H9 (cell line): ENCODE measurements around the gene HLTF. TPM values are rescaled to one million over a fixed set of nuclear protein-coding genes. Genes with fewer than 3 reads are reported as not detected.

Experiments used
- DNase-seq: peaks from one replicate; pipeline ENCODE4 v3.0.0-alpha.2; 2017
- H2AFZ ChIP-seq: one replicate; pipeline ENCODE4 v1.6.1; 2013; ENCODE audit warnings: mild to moderate bottlenecking, low read length, control low read depth, moderate library complexity
- H2AK5ac ChIP-seq: 2 replicates; pipeline ENCODE4 v1.6.1; 2013; ENCODE audit warnings: low read length, control low read depth, mixed read lengths; ENCODE audit not compliant: insufficient read length
- H2BK120ac ChIP-seq: one replicate; pipeline ENCODE4 v1.6.1; 2013; ENCODE audit warnings: low read depth, mild to moderate bottlenecking, low read length, control low read depth, inconsistent platforms; ENCODE audit not compliant: poor library complexity, severe bottlenecking
- H2BK12ac ChIP-seq: 2 replicates; pipeline ENCODE4 v1.6.1; 2013; ENCODE audit warnings: low read length, control low read depth, mixed read lengths, low read depth; ENCODE audit not compliant: insufficient read length
- H2BK15ac ChIP-seq: 2 replicates; pipeline ENCODE4 v1.6.1; 2013; ENCODE audit warnings: low read depth, low read length, control low read depth
- H2BK20ac ChIP-seq: one replicate; pipeline ENCODE4 v1.6.1; 2013; ENCODE audit warnings: low read depth, mild to moderate bottlenecking, low read length, control low read depth, inconsistent platforms; ENCODE audit not compliant: poor library complexity, severe bottlenecking
- H2BK5ac ChIP-seq: 2 replicates; pipeline ENCODE4 v1.6.1; 2013; ENCODE audit warnings: low read length, control low read depth, mixed read lengths; ENCODE audit not compliant: insufficient read length
- H3K14ac ChIP-seq: 2 replicates; pipeline ENCODE4 v1.6.1; 2013; ENCODE audit warnings: low read length, control low read depth; ENCODE audit not compliant: insufficient read depth
- H3K18ac ChIP-seq: 2 replicates; pipeline ENCODE4 v1.6.1; 2013; ENCODE audit warnings: low read depth, mild to moderate bottlenecking, mixed read lengths, low read length, control low read depth; ENCODE audit not compliant: insufficient read length
- H3K23ac ChIP-seq: 2 replicates; pipeline ENCODE4 v1.6.1; 2013; ENCODE audit warnings: low read length, control low read depth, mixed read lengths, low read depth; ENCODE audit not compliant: insufficient read length
- H3K23me2 ChIP-seq: 2 replicates; pipeline ENCODE4 v1.6.1; 2013; ENCODE audit warnings: low read depth, mild to moderate bottlenecking, mixed read lengths, low read length, control low read depth; ENCODE audit not compliant: insufficient read length, poor library complexity, severe bottlenecking
- H3K27ac ChIP-seq: 2 replicates; pipeline ENCODE4 v1.5.1; 2013; ENCODE audit warnings: low read length, control low read depth, mixed read lengths, low read depth; ENCODE audit not compliant: insufficient read length
- H3K27me3 ChIP-seq: 2 replicates; pipeline ENCODE4 v1.6.1; 2013; ENCODE audit warnings: low read length, control low read depth, inconsistent platforms; ENCODE audit not compliant: insufficient read depth
- H3K4ac ChIP-seq: 2 replicates; pipeline ENCODE4 v1.6.1; 2013; ENCODE audit warnings: low read depth, mild to moderate bottlenecking, control low read depth, inconsistent platforms, low read length, moderate library complexity
- H3K4me1 ChIP-seq: 2 replicates; pipeline ENCODE4 v1.6.1; 2013; ENCODE audit warnings: low read length, control low read depth, inconsistent platforms; ENCODE audit not compliant: insufficient read depth
- H3K4me2 ChIP-seq: 2 replicates; pipeline ENCODE4 v1.6.1; 2013; ENCODE audit warnings: low read length, control low read depth, mixed read lengths; ENCODE audit not compliant: insufficient read length, insufficient read depth
- H3K56ac ChIP-seq: 2 replicates; pipeline ENCODE4 v1.6.1; 2013; ENCODE audit warnings: low read depth, mild to moderate bottlenecking, mixed read lengths, low read length, control low read depth; ENCODE audit not compliant: insufficient read length
- H3K79me1 ChIP-seq: 2 replicates; pipeline ENCODE4 v1.6.1; 2013; ENCODE audit warnings: low read depth, mild to moderate bottlenecking, moderate library complexity, low read length, control low read depth, inconsistent platforms; ENCODE audit not compliant: insufficient read depth, poor library complexity, severe bottlenecking
- H3K79me2 ChIP-seq: 2 replicates; pipeline ENCODE4 v1.6.1; 2013; ENCODE audit warnings: low read length, control low read depth, inconsistent platforms; ENCODE audit not compliant: insufficient read depth
- H3K9ac ChIP-seq: 2 replicates; pipeline ENCODE4 v1.6.1; 2013; ENCODE audit warnings: low read length, control low read depth, mixed read lengths; ENCODE audit not compliant: insufficient read length; ENCODE audit errors: extremely low read depth
- H3K9me3 ChIP-seq: one replicate; pipeline ENCODE4 v1.6.1; 2013; ENCODE audit warnings: low read depth, low read length, inconsistent platforms; ENCODE audit not compliant: control insufficient read depth
- H3T11ph ChIP-seq: one replicate; pipeline ENCODE4 v1.6.1; 2013; ENCODE audit warnings: mild to moderate bottlenecking, low read length, control low read depth, inconsistent platforms
- H4K20me1 ChIP-seq: one replicate; pipeline ENCODE4 v1.6.1; 2013; ENCODE audit not compliant: control insufficient read depth, insufficient read length, insufficient read depth
- H4K5ac ChIP-seq: 2 replicates; pipeline ENCODE4 v1.6.1; 2013; ENCODE audit warnings: low read depth, mild to moderate bottlenecking, mixed read lengths, low read length, control low read depth; ENCODE audit not compliant: insufficient read length
- H4K8ac ChIP-seq: replicated peaks from 2 replicates; pipeline ENCODE4 v1.6.1; 2013; ENCODE audit warnings: low read length, control low read depth, mixed read lengths, low read depth; ENCODE audit not compliant: insufficient read length
- H4K91ac ChIP-seq: 2 replicates; pipeline ENCODE4 v1.6.1; 2013; ENCODE audit warnings: low read depth, mild to moderate bottlenecking, moderate library complexity, mixed read lengths, low read length, control low read depth; ENCODE audit not compliant: insufficient read length
- H3K27ac Mint-ChIP-seq, 3 experiments: 2 replicates in 2 of 3; 3 replicates in 1 of 3; pipeline ENCODE4 v1.8.0; 2020 to 2021; ENCODE audit warnings: mixed read lengths in 3 of 3, mild to moderate bottlenecking in 1 of 3, moderate library complexity in 1 of 3
- H3K27me3 Mint-ChIP-seq: 2 replicates; pipeline ENCODE4 v1.8.0; 2021; ENCODE audit warnings: low read depth, mild to moderate bottlenecking, moderate library complexity, mixed read lengths
- H3K36me3 Mint-ChIP-seq, 3 experiments: 2 replicates in 2 of 3; 3 replicates in 1 of 3; pipeline ENCODE4 v1.8.0; 2020 to 2021; ENCODE audit warnings: low read depth in 3 of 3, mixed read lengths in 3 of 3; ENCODE audit not compliant: insufficient read depth in 1 of 3
- H3K4me1 Mint-ChIP-seq, 2 experiments: 2 replicates each; pipeline ENCODE4 v1.8.0; 2020; ENCODE audit warnings: mixed read lengths in 2 of 2
- H3K4me3 Mint-ChIP-seq, 2 experiments: 2 replicates in 1 of 2; 3 replicates in 1 of 2; pipeline ENCODE4 v1.8.0; 2020 to 2021; ENCODE audit warnings: mild to moderate bottlenecking in 2 of 2, mixed read lengths in 2 of 2, moderate library complexity in 1 of 2
- H3K9me3 Mint-ChIP-seq, 2 experiments: 2 replicates in 1 of 2; 3 replicates in 1 of 2; pipeline ENCODE4 v1.8.0; 2020; ENCODE audit warnings: mild to moderate bottlenecking in 2 of 2, mixed read lengths in 2 of 2, moderate library complexity in 1 of 2
- WGBS: extraction: QIAGEN DNeasy Blood & Tissue Kit; methylation state at CpG from one replicate; pipeline ENCODE4 v1.1.7; 2013; ENCODE audit warnings: missing lambda C conversion rate, low lambda C conversion rate, mixed read lengths; ENCODE audit not compliant: insufficient read length; ENCODE audit errors: extremely low coverage; 5-methylcytosine and 5-hydroxymethylcytosine counted together
- total RNA-seq: library from RNA; stranded (reverse); gene quantifications from 2 replicates; pipeline ENCODE4 v1.2.1, GENCODE V29; 2021
- TF ChIP-seq, protein P1 (sequence below): fragments of 200-600 bp; sonication (generic); conservative IDR thresholded peaks from 3 replicates; pipeline ENCODE4 v1.8.0; 2021; ENCODE audit warnings: antibody characterized with exemption, mild to moderate bottlenecking

Gene HLTF
- total RNA-seq, 1 experiment from 2014 or later: 41.5 TPM

- Histone ChIP-seq H3K23me2 (no peaks in the 10 kb centered on the region), H3K9me3 (peaks cover 8% of the 10 kb centered on the region), H2BK12ac (no peak overlapping the region), H2AK5ac (no peak overlapping the region), H3K79me1 (no peaks in the 10 kb centered on the region), H4K5ac (no peak overlapping the region), H4K8ac (no peak overlapping the region), H4K91ac (no peak overlapping the region), H3K9ac (no peak overlapping the region), H3K27me3 (no peaks in the 10 kb centered on the region), H3K4me1 (no peaks in the 10 kb centered on the region; the same call in 1 of the 2 replicates), H3K79me2 (no peaks in the 10 kb centered on the region), H3K56ac (no peak overlapping the region), H3K14ac (no peak overlapping the region), H3K27ac (no peak overlapping the region), H3K4me2 (no peak overlapping the region), H3T11ph (no peak overlapping the region), H3K18ac (no peak overlapping the region), H2AFZ (no peak overlapping the region), H2BK120ac (no peak overlapping the region), H4K20me1 (no peaks in the 10 kb centered on the region), H3K23ac (no peak overlapping the region), H2BK20ac (no peak overlapping the region), H2BK15ac (no peak overlapping the region), H2BK5ac (no peak overlapping the region), H3K4ac (no peak overlapping the region)
- peaks cover 17 to 22% of the 10 kb centered on the region in 2 experiments for H3K9me3 Mint-ChIP-seq
- TF ChIP-seq, protein P1, sequence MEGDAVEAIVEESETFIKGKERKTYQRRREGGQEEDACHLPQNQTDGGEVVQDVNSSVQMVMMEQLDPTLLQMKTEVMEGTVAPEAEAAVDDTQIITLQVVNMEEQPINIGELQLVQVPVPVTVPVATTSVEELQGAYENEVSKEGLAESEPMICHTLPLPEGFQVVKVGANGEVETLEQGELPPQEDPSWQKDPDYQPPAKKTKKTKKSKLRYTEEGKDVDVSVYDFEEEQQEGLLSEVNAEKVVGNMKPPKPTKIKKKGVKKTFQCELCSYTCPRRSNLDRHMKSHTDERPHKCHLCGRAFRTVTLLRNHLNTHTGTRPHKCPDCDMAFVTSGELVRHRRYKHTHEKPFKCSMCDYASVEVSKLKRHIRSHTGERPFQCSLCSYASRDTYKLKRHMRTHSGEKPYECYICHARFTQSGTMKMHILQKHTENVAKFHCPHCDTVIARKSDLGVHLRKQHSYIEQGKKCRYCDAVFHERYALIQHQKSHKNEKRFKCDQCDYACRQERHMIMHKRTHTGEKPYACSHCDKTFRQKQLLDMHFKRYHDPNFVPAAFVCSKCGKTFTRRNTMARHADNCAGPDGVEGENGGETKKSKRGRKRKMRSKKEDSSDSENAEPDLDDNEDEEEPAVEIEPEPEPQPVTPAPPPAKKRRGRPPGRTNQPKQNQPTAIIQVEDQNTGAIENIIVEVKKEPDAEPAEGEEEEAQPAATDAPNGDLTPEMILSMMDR: no peak
- peaks cover 5% of the 10 kb centered on the region in 2 experiments for H3K4me1 Mint-ChIP-seq
- H3K36me3 Mint-ChIP-seq: peaks cover 36 to 58% (median 54%) of the 10 kb centered on the region in 3 experiments
- H3K27me3 Mint-ChIP-seq: no peaks in the 10 kb centered on the region
- peak overlapping the region in 1 of 3 experiments; percentile 14; a peak in 2 of 7 replicates for H3K27ac Mint-ChIP-seq
- WGBS: no CpG with 5 or more reads among the region's 4 CpGs
- no peak overlapping the region for H3K4me3 Mint-ChIP-seq
- no peak for DNase-seq
Observed at GRCh38 chr3:149026718-149027117, 59.6 kb downstream of the HLTF start.
